Measurements from ENCODE around the gene PCK2.
"Not testable (repeated sequence)": the region's sequence is repeated elsewhere in the genome, so short reads cannot be mapped to it uniquely, and the experiment has no call there.

The PCK2 gene

DNA sequence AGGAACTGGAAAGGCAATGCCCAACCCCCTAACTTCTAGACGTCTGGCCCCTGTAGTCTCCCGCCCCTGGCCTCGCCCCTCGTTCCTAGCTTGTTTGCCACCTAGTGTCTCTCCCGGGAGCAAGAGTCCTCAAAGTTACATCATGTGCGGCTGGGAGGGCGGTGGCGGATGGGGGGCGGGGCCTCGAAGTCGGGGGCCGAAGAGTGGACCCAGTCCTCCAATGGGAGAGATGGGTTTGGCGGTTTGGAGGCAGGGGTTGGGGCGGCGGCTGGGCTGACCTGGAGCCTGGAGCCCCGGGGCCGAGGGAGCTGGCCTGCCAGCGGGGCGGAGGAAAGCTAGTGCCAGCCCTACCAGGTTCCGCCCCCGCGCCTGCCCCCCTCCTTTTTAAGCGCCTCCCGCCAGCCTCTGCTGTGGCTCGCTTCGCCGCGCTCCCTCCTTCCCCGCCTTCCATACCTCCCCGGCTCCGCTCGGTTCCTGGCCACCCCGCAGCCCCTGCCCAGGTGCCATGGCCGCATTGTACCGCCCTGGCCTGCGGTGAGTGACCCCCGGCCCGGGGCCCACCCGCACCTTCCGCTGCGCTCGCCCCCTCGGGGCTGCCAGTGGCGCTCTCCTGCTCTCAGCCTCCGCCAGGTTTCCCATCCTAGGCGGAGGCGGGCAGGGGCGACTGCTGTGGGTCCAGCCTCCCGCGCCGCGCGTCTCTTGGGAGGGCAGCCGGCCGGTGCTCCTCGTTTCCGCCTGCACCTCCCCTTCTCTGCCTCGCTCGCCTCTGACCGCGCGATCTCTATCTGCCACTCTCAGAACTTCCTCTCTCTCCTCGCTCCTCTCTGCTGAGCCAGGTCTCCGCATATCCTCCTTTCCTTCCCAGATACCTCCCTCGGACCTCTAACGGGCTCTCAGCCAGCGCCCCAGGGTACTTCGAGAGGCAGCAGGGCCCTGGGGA is at the start of gene PCK2:
Gene PCK2 (plus strand): TSS at position 411 of the 940 bp plus-strand sequence. CDS start 95 bp downstream, at position 506.
- peak; percentile 91 for DNase-seq

DNA sequence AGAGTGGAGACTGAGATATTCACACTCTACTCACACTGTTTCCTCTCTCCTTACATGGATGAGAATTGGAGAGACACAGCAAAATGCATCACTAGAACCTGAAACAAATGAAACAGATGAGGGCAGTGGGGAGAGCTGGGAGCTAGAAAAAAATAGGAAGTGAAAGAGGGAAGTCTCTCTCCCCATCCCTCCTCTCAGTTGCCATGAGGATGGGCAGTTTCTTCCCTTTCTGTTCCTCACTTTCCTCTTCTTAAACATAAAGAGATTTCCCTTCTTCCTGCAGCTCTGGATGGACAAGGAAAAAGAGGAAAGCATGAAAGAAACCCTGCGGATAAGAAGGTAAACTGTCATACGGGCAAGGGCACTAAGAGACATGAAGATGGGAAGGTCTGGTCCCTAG is 45.1 kb upstream of the PCK2 start:
- DNase-seq, result not testable (repeated sequence)

DNA sequence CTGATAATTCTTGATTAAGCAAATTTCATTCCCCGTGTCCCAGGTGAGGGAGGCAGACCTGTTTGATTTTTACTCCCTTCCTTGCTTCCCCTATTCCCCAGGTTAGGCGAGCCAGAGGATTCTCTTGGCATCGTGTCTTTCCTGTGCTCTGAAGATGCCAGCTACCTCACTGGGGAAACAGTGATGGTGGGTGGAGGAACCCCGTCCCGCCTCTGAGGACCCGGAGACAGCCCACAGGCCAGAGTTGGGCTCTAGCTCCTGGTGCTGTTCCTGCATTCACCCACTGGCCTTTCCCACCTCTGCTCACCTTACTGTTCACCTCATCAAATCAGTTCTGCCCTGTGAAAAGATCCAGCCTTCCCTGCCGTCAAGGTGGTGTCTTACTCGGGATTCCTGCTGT is 43.4 kb upstream of the PCK2 start:
- not testable (repeated sequence) for DNase-seq

DNA sequence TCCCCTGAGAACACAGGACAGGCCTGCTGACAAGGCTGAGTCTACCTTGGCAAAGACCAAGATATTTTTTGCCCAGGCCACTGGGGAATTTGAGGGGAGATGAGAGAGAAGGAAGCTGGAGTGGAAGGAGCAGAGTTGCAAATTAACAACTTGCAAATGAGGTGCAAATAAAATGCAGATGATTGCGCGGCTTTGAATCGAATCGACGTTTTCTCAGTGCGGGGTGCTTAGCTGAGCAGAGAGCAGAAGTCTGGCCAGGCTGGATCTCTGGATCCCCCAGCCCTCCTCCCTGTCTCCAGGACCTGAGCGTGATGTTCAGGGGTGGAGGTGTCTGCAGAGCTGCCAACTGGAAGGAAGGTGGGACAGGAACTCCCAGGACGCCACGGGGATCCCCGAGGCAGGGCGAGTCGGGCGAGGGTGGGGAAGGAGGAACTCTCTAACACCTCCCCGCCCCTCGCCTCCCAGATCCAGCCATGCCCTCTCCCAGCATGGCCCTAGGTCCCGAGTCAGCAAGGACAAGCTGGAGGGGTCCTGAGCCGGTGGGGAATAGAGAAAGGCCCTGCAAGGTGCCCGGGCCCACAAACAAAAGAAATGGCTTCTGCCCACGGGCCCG is 42.8 kb upstream of the PCK2 start:
- peak; percentile 23 for DNase-seq

DNA sequence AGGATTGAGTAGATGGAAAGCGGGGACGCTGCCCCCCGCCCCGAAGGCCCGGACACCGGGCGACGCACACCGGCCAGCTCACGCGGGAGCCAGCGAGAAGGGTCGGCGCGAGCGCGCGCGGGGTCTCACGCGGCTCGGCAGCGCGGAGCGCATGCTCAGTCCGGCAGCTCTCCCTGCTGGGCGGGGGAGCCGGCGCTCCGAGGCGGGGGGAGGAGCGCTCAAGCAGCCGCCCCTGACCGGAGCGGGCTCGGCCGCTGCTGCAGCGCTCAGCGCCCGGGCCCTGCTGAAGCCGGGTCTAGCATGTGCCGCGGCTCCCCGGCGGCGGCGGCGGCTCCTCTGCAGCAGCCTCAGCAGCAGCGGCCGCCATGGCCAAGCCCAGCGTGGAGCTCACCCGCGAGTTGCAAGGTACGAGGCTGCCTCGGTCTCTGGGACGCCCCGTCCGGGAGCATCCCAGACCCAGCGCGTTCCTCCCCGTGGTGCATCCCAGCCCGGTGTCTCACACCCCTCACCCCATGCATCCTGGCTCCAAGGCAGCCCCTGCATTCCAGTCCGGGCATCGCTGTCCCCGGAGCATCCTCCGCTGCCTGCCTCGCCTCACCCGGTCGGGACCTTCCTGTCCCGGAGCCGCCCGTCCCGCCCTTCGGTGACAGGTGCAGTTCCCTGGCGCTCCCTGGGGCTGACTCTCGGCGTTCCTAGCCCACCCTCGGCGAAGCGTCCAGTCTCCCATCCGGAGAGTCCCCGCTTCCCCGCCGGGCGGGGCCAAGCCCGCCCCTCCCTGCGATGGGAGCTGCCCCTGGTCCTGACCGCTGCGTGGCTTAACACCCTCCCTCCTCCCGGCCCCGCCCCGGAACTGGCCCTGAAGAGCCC is 42.1 kb upstream of the PCK2 start, which contains the start of gene CARMIL3:
Gene CARMIL3 (plus strand): TSS at position 221 of the 867 bp plus-strand sequence. CDS start 145 bp downstream, at position 366.
- DNase-seq, result peak; percentile 69

DNA sequence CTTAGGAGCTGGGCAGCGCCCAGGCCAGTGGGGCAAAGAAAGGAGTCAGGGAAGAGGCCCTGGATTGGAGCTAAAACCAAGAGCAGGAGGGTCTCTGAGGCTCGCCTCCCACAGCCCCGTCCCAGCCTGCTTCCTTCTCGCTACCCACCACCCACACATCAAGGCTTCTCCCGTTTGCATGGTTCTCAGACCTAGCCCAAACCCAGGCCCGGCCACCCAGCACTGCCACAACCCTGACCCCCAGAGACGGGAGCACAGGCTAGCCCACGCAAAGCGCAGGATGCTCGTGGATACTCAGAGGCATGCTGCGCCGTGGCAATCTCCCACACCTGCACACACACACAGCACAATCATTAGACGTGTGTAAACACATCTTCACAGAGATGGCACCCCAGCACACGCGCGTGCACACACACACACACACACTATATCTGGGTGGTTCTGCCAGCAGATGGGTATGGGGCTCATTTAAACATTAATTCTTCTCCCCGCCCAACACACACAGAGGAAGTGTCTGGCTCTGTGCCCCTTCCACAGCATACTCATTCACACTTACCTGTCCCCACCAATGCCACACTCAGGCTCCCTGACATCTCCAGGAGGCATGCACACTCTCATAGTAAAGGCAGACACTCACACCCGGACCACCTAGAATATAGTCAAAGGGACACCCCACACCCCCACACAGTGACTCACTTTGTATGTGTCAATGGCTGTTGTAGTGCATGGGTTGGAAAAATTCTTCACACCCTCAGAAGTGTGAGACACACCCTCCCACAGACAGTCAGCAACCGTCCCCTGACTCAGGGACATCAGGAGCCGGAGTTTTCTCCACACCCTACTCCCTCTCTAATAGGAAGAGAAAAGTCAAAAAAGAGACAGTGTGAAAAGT is 41.2 kb upstream of the PCK2 start:
- DNase-seq, result peak; percentile 57

DNA sequence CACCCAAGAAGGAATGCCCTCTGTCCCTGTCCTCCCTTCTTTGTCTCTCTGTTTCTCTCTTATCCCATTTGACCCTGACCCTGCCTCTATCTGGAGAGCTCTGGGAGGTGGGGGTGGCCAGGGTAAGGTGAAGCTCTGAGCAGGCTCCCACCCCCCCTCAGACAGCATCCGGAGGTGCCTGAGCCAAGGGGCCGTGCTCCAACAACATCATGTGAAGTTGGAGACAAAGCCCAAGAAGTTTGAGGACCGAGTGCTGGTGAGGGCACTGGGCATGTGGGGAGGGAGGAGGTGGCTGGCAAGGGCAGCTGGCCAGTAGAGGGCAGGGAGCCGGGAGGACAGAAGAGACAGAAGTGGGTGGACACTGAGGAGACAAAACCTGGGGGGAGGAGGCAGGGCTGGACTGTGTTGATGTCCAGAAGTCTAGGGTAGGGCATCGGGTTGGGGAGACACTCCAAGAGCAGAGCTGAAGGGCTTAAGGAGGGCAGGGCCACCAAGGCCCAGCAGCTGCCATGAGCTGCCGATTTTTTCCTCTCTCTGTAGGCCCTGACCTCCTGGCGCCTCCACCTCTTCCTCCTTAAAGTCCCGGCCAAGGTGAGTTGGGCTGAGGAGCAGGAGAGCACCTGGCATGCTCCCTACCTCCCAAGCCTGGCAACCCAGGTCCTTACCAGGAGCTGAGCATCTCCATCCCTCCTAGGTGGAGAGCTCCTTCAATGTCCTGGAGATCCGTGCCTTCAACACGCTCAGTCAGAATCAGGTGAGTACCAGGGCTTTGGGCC is 40.4 kb upstream of the PCK2 start:
- no peak for DNase-seq

DNA sequence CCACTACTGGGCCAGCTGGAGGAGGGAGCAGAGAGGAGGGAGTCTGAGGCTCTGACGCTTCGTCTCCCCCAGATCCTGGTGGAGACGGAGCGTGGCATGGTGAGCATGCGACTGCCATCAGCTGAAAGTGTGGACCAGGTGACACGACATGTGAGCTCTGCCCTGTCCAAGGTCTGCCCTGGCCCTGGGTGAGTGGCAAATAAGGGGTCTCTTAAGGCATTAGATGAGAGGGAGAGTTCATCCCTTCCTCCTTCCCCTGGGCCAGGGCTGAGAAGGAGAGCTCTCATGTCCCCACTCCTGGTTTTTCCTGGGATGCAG is 39.8 kb upstream of the PCK2 start:
- DNase-seq, result no peak

DNA sequence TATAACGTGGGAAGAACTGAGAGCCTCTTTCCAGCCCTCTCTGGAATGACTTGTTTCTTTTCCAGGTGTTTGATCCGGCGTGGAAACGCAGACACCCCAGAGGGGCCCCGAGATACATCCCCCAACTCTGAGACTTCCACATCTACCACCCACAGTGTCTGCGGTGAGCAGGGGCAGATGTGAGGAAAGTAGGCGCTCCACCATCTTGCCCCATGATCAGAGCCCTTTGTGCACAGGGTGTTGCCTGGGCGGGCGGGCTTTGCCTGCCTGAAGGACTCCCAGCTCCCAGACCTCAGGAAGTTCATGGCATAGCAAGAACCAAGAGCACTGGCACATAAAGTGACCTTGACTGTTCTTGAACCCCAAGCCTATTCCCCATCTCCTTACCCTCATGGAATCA is 39.5 kb upstream of the PCK2 start:
- DNase-seq, result no peak

DNA sequence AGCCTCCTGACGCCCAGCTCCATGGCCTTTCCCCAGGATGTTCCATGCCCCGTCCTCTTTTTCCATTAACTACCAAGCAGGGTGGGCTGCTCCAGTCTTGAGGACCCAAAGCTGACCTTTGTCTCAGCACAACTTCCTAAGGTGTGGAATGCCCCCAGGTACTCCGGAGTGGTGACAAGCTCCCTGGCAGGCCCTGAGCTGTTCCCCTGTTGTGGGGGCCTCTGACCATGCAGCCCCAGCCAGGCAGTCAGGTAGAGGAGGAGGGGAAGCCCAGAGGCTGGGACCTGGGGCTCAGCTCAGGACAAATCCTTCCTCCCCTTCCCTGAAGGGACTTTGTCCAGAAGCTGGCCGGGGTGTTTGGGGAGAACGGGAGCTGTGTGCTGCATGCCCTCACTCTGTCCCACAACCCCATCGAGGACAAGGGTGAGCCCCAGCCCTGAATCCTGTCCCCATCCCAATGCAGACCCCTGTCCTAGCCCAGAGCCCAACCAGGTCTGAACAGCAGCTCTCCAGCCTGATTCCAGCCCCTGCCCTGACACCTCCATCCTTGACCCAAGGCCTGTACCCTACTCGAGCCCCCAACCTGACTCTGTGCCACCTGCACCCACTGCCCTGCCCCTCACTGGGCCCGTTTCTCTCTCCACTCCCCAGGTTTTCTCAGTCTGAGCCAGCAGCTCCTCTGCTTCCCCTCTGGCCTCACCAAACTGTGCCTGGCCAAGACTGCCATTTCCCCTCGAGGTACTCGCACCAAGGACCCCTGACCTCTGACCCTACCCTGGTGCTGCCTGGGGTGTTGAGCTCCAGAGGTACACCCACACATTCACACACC is 37.9 kb upstream of the PCK2 start:
- no peak for DNase-seq

DNA sequence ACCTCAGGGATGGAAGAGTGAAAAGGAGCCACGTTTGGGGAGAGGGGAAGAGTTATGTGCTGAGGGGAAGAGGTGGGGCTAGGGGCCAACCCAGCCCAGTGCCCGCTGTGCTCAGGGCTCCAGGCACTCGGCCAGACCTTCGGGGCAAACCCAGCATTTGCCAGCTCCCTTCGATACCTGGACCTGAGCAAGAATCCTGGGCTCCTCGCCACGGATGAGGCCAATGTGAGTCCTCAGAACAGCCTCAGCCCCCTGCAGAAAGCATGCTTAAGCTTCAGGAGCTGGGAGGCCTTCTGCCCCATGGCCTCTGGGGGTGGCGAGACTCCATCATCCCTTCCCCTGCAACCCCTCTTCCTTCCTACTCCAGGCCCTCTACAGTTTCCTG is 37.3 kb upstream of the PCK2 start:
- DNase-seq, result no peak

DNA sequence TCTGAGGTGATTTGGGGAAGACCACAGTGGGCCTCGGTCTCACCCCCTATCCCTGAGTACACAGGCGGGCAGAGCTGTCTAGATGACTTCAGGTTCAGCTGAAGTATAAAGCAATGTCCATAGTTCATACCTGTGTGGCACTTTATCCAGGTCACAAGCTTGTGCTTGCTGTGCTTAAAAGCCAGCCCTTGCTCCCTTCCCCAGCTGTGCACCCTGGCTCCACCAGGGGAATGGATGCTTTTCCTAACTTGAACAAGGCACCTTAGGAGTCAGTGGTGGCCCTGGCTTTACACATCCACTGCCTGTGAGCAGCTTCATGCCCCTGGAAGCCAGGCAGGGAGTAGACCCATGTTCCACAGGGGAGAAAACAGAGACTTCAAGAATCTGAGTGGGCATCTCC is 36.8 kb upstream of the PCK2 start:
- DNase-seq, result no peak

DNA sequence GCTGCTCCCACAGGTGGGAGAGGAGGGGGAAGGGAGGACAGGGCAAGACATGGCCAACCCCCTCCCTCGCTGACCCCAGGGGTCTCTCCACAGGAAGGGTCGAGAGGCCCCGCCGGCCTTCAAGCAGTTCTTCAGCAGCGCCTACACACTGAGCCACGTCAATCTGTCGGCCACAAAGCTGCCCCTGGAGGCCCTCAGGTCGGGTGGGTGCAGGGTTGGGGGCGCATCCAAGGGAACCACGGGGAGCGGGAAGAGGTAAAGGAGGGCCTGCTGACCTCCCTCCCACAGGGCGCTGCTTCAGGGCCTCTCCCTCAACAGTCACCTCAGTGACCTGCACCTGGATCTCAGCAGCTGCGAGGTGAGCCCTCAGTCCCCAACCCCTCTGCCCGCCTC is 36.2 kb upstream of the PCK2 start:
- DNase-seq, result no peak

DNA sequence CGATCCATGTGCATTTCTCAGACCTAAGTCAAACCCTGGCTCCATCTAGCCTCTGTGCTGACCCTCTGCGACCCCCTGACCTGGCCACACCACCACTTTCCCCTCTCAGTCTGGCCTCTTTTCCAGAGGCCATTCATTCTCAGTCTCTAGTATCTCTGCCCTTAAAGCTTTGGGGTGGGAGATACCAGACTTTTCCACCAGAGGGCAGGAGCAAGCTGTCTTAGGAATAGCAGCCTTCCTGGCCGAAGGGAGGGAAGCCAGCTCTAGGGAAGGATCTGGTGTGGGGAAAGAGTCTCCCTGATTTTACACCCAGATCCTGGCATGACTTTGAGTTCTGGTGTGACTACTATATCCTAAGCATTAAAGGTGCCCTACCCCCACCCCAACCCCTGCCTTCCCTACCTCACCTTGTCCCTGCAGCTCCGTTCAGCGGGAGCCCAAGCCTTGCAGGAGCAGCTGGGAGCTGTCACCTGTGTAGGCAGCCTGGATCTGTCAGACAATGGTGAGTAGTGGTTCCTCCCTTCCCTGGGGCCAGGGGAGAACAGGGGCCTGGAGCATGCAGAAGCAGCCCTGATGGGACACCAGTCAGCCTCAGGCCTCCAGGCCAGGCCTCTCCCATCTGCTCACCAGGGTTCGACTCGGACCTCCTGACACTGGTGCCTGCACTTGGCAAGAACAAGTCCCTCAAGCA is 35.7 kb upstream of the PCK2 start:
- DNase-seq, result no peak

DNA sequence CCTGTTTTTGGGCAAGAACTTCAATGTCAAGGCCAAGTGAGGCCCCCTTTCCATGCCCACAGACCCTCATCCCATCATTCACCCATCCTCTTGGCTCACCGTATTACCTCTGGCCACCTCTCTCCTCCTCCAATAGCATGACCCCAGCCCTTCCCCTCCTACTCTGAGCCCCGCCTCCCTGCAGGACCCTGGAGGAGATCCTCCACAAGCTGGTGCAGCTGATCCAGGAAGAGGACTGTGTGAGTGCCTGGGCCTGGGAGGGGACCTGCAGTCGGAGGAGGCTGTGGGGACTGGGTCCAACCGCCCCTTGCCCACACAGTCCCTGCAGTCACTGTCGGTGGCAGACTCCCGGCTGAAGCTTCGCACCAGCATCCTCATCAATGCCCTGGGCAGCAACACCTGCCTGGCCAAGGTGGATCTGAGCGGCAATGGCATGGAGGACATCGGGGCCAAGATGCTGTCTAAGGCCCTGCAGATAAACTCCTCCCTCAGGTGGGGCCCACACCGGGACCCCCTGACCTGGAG is 35.1 kb upstream of the PCK2 start:
- DNase-seq, result no peak

DNA sequence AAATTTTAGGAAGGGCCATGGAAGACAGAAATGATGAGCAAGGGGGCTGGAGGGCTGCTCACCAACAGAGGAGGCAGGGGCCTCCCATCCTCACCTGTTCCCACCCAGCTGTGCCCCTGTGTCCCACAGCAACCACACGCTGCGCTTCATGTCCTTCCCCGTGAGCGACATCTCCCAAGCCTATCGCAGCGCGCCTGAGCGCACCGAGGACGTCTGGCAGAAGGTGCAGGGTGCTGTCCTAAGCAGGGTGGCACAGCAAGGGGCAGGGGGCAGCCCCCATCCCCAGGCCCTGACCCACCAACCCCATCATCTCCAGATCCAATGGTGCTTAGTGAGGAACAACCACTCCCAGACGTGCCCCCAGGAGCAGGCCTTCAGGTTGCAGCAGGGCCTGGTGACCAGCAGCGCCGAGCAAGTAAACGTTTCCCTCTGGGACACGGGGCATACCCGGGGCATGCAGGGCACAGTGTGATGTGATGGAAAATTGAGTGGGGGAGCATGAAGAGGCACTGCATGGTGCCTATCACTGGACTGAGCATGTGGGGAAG is 34.2 kb upstream of the PCK2 start:
- no peak for DNase-seq

DNA sequence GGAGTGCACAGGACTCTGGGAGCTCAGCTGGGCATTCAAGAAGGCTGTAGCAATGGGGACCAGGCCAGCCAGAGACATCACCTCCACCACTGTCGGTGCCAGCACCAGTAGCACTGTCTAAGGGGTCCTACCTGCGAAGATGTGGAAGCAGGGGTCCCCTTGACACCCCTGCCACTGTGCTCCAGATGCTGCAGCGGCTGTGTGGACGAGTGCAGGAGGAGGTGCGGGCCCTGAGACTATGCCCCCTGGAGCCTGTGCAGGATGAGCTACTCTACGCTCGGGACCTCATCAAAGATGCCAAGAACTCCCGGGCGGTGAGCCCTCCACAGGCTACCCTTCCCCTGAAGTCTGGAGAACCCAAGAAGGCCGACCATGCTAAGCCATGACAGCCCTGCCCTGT is 33.7 kb upstream of the PCK2 start:
- DNase-seq, result no peak

DNA sequence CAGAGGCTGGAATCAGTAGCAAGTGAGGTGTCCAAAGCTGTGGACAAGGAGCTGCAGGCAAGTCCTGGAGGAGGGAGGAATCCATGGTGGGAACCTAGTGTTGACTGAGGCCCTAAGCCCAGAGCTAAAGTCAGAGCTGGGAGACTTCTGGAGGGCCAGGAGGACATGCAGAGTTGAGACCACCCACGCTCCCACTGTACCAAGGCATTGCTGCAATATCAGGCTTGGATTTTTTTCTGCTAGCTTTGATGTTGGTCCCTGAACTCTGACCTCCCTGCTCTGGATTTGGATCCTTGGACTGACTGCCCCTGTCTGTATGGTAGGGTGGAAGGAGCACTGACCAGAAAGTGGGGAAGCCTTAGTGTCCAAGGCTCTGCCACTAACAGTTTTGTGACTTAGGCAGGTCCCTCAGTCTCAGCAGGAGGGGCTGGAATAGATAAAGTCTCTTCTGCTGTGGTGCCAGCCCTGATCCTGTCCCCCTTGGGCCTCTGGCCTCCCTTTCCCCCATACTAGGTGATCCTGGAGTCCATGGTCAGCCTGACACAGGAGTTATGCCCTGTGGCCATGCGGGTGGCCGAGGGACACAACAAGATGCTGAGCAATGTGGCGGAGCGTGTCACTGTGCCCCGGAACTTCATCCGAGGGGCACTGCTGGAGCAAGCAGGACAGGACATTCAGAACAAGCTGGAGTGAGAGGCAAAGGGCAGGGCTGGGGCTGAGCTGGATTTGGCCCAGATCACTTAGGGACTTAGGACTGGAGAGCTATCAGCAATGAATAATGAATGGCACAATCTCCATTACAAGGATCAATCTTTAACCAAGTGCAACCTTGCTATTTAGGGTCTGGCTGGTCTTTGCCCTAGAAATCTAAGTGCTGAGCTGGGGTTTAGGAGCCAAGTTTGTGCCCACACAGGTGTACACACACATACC is 32.9 kb upstream of the PCK2 start:
- no peak for DNase-seq

Data from stimulated activated CD4-positive, alpha-beta T cell treated with anti-CD3 and anti-CD28 coated beads, Interleukin-4, amount 100 ng/mL, for 1 hour (primary cell).